Measurements from ENCODE around the gene DESI1.

DNA sequence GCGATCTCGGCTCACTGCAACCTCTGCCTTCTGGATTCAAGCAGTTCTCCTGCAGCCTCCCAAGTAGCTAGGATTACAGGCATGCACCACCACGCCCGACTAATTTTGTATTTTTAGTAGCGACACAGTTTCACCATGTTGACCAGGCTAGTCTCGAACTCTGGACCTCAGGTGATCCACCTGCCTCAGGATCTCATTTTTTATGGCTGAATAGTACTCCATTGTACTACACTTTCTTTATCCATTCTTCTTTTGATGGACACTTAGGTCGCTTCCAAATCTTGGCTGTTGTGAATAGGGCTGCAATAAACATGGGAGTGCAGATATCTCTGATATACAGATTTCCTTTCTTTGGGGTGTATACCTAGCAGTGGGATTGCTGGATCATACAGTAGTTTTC is 21.0 kb upstream of the DESI1 start:
- TF ChIP-seq FOSL2 (IDR thresholded peaks at IDR 0.05) (no peak), FOSL2 (CRISPR knock-in tag; IDR thresholded peaks at IDR 0.05) (no peak), RAD21 (conservative IDR thresholded peaks at IDR 0.05 in 1 of 2, IDR thresholded peaks at IDR 0.05 in 1 of 2) (no peak), EP300 (IDR thresholded peaks at IDR 0.05) (no peak)

All from A549 (cell line).